Measurements from ENCODE around the gene MEGF8.

Gene MEGF8

GRCh38 chr19:42284066-42284501, 41.4 kb upstream of the MEGF8 start:
- no peak for TF ChIP-seq CTCF (IDR thresholded peaks at IDR 0.05; ENCODE audit: extremely low read depth, missing control alignments)
- DNase-seq (ENCODE audit: low spot score): peak; percentile 98

GRCh38 chr19:42284591-42285341, 40.7 kb upstream of the MEGF8 start:
- no peak for DNase-seq (ENCODE audit: low spot score)
- no peak for TF ChIP-seq CTCF (IDR thresholded peaks at IDR 0.05; ENCODE audit: extremely low read depth, missing control alignments)

DNA sequence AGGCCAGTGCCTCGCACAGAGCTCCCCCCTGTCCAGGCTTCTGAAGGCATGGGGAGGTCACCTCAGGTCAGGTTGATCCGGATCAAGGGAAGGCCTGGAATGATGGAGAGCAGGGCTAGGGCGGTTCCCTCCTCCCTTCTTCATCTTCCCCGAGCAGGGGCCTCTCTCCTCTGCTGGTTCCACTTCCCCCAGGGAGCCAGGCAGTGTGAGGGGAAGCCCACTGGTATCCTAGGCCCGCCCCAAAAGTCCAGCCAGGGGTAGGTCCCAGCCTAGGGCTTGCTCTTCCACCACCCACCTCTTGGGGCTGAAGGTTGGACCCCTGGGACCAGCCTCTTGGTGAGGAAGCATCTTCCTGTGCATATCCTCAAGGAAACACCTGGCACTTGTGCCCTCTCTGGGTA, 39.9 kb upstream of the MEGF8 start:
- DNase-seq (ENCODE audit: low spot score): no peak
- no peak for TF ChIP-seq CTCF (IDR thresholded peaks at IDR 0.05; ENCODE audit: extremely low read depth, missing control alignments)

DNA sequence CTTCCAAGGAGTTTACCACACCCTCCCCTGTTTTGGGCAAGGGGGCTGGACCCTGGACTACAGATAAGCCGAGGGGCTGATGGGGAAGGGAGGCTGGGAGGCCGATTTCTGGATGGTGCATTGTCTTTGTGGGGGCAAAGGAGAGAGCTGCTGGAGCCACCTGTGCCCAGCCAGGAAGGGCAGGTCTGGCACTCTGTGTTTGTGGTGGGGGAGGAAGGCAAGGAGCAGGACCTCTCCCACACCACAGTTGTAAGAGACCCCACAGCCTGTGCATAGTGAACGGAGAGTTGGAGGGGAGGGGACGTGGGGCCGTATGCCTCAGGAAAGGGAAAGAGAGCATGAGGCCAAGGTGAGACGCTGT, 39.5 kb upstream of the MEGF8 start:
- no peak for DNase-seq (ENCODE audit: low spot score)
- TF ChIP-seq CTCF (IDR thresholded peaks at IDR 0.05; ENCODE audit: extremely low read depth, missing control alignments): no peak

- DNase-seq (ENCODE audit: low spot score): no peak
- TF ChIP-seq CTCF (IDR thresholded peaks at IDR 0.05; ENCODE audit: extremely low read depth, missing control alignments): no peak
Measured at GRCh38 chr19:42286349-42287016, 39.0 kb upstream of the MEGF8 start.

DNA sequence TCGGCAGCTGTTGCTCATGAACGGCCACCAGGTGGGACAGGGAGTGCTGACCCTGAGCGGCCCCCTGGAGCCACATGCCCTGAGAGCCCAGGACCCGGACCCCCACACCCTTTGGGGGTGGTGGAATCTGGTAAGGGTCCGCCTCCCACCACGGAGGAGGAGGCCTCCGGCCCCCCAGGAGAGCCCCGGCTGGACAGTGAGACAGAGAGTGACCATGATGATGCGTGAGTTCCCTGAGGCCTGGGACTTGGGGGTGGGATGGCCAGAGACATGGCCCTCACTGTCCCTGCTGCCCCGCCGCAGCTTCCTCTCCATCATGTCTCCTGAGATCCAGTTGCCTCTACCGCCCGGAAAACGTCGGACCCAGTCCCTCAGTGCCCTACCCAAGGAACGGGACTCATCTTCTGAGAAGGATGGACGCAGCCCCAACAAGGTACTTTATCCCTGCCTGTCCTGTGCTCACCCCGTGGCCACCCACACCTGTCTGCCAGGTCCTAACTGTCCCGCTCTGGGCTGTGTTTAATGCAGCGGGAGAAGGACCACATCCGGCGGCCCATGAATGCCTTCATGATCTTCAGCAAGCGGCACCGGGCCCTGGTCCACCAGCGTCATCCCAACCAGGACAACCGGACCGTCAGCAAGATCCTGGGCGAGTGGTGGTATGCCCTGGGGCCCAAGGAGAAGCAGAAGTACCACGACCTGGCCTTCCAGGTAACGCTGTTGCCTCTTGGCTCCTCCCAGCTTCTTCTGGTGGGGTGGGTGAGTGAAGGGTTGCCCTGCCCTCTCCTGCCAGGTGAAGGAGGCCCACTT, 38.2 kb upstream of the MEGF8 start:
- TF ChIP-seq CTCF (IDR thresholded peaks at IDR 0.05; ENCODE audit: extremely low read depth, missing control alignments): no peak
- no peak for DNase-seq (ENCODE audit: low spot score)

GRCh38 chr19:42287827-42288107, 37.7 kb upstream of the MEGF8 start:
- no peak for DNase-seq (ENCODE audit: low spot score)
- no peak for TF ChIP-seq CTCF (IDR thresholded peaks at IDR 0.05; ENCODE audit: extremely low read depth, missing control alignments)

All from GM20000 (cell line).